GM15510 (cell line): ENCODE measurements around the gene FAM222A.

ENCODE experiments used
- POLR2A ChIP-seq: IDR thresholded peaks from 3 replicates; pipeline ENCODE4 v1.6.1; 2011; ENCODE audit warnings: borderline replicate concordance; ENCODE audit not compliant: insufficient read length; ENCODE audit errors: extremely low read depth

The FAM222A gene

GRCh38 chr12:109818905-109819500 is 105.4 kb downstream of the FAM222A start:
- TF ChIP-seq POLR2A, result no peak
